Fibroblast of lung (primary cell): ENCODE data around the gene ITCH. TPM values are rescaled to one million over a fixed set of nuclear protein-coding genes. Genes with fewer than 3 reads are reported as not detected.

Experiments used
- DNase-seq, 2 donors: peaks; one replicate each; pipeline versions ENCODE4 v3.0.0 to v3.0.0-alpha.2; 2010; ENCODE audit warnings: low read depth in 2 of 2
- H2AFZ ChIP-seq: 2 replicates; pipeline ENCODE4 v1.5.1; 2012; ENCODE audit warnings: low read length, control low read depth, inconsistent platforms
- H3K27ac ChIP-seq: 2 replicates; pipeline ENCODE4 v1.5.1; 2011; ENCODE audit warnings: low read length, control low read depth; ENCODE audit not compliant: insufficient read depth
- H3K27me3 ChIP-seq: 2 replicates; pipeline ENCODE4 v1.5.1; 2011; ENCODE audit warnings: mild to moderate bottlenecking, low read length; ENCODE audit not compliant: control insufficient read depth, insufficient read depth
- H3K36me3 ChIP-seq: 2 replicates; pipeline ENCODE4 v1.5.1; 2011; ENCODE audit warnings: low read length; ENCODE audit not compliant: control insufficient read depth, insufficient read depth
- H3K4me1 ChIP-seq: 2 replicates; pipeline ENCODE4 v1.5.1; 2011; ENCODE audit warnings: low read length; ENCODE audit not compliant: control insufficient read depth, insufficient read depth; ENCODE audit errors: extremely low read depth
- H3K4me2 ChIP-seq: 2 replicates; pipeline ENCODE4 v1.5.1; 2011; ENCODE audit warnings: low read length, control low read depth; ENCODE audit not compliant: insufficient read depth; ENCODE audit errors: extremely low read depth
- H3K4me3 ChIP-seq, 4 experiments: fragments of 200-600 bp in 1 of 4; sonication (generic) in 1 of 4; replicated peaks in 1 of 4; 2 replicates each; pipeline ENCODE4 v1.5.1; 2011 to 2016; ENCODE audit warnings: low read length in 4 of 4, low read depth in 3 of 4, mild to moderate bottlenecking in 3 of 4, control low read depth in 2 of 4, inconsistent platforms in 1 of 4, mixed read lengths in 1 of 4; ENCODE audit not compliant: insufficient read depth in 1 of 4; ENCODE audit errors: control extremely low read depth in 1 of 4
- H3K79me2 ChIP-seq: 2 replicates; pipeline ENCODE4 v1.5.1; 2012; ENCODE audit warnings: mild to moderate bottlenecking, low read length, inconsistent platforms; ENCODE audit not compliant: control insufficient read depth, insufficient read depth
- H3K9ac ChIP-seq: 2 replicates; pipeline ENCODE4 v1.5.1; 2011; ENCODE audit warnings: mild to moderate bottlenecking, low read length, control low read depth; ENCODE audit not compliant: insufficient read depth
- H3K9me3 ChIP-seq: 2 replicates; pipeline ENCODE4 v1.5.1; 2012; ENCODE audit warnings: low read depth, low read length; ENCODE audit not compliant: control insufficient read depth, insufficient read depth
- H4K20me1 ChIP-seq: 2 replicates; pipeline ENCODE4 v1.5.1; 2011; ENCODE audit warnings: low read length; ENCODE audit not compliant: control insufficient read depth, insufficient read depth; ENCODE audit errors: extremely low read depth
- CTCF ChIP-seq, 2 donors: IDR thresholded peaks in 1 of 2; conservative IDR thresholded peaks in 1 of 2; 1 replicate in 1 of 2; 2 replicates in 1 of 2; pipeline ENCODE4 v1.5.1; 2011 to 2012; ENCODE audit warnings: low read length in 2 of 2, control low read depth in 1 of 2, inconsistent platforms in 1 of 2, low read depth in 1 of 2, mild to moderate bottlenecking in 1 of 2
- EZH2 ChIP-seq: IDR thresholded peaks from 2 replicates; pipeline ENCODE4 v1.5.1; 2012; ENCODE audit warnings: low read length, control low read depth, mild to moderate bottlenecking; ENCODE audit errors: missing control alignments
- polyA plus RNA-seq, 2 donors: library from polyadenylated mRNA; depleted of rRNA in 1 of 2; stranded (reverse) in 1 of 2; unstranded in 1 of 2; fragments of >200 nt; gene quantifications; 2 replicates each; pipeline ENCODE4 v1.2.1, GENCODE V29; 2011 to 2012; ENCODE audit warnings: missing spikeins in 1 of 2
- total RNA-seq: library from RNA; depleted of rRNA; stranded (reverse); fragments of >200 nt; gene quantifications from 2 replicates; pipeline ENCODE4 v1.2.1, GENCODE V29; 2014

The ITCH gene
- total and polyA plus RNA-seq, 2 donors (not counting 1 experiment from before 2014, with no cell fraction given) = 25.0 to 77.6 TPM

DNA sequence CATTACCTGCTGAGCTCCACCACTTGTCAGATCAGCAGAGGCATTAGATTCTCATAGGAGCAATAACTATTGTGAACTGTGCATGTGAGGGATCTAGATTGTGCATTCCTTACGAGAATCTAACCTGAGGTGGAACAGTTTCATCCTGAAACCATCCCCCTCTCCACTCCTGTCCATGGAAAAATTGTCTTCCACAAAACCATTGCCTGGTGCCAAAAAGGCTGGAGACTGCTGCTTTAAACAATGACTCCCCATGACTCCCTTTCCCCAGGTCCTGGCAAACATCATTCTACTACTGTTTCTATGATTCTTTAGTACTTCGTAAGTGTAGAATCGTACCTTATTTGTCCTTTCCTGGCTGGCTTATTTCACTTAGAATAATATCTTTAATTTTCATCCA, 143.4 kb downstream of the ITCH start:
- peaks cover 6% of the 10 kb centered on the region for H3K36me3 ChIP-seq
- TF ChIP-seq CTCF (conservative IDR thresholded peaks at IDR 0.05 in 1 of 2, IDR thresholded peaks at IDR 0.05 in 1 of 2; ENCODE audit: low read depth in 1 of 2, low read length in 2 of 2) (no peak), EZH2 (no peak)
- no peak overlapping the region for H3K9ac ChIP-seq
- no peaks in the 10 kb centered on the region for H3K4me1 ChIP-seq
- H3K27me3 ChIP-seq = no peaks in the 10 kb centered on the region
- no peak overlapping the region for H3K27ac ChIP-seq
- H4K20me1 ChIP-seq = no peaks in the 10 kb centered on the region
- no peak overlapping the region for H3K4me2 ChIP-seq
- H3K9me3 ChIP-seq = no peaks in the 10 kb centered on the region
- no peak for DNase-seq
- H3K4me3 ChIP-seq = no peak overlapping the region
- no peaks in the 10 kb centered on the region for H3K79me2 ChIP-seq
- H2AFZ ChIP-seq = no peak overlapping the region

DNA sequence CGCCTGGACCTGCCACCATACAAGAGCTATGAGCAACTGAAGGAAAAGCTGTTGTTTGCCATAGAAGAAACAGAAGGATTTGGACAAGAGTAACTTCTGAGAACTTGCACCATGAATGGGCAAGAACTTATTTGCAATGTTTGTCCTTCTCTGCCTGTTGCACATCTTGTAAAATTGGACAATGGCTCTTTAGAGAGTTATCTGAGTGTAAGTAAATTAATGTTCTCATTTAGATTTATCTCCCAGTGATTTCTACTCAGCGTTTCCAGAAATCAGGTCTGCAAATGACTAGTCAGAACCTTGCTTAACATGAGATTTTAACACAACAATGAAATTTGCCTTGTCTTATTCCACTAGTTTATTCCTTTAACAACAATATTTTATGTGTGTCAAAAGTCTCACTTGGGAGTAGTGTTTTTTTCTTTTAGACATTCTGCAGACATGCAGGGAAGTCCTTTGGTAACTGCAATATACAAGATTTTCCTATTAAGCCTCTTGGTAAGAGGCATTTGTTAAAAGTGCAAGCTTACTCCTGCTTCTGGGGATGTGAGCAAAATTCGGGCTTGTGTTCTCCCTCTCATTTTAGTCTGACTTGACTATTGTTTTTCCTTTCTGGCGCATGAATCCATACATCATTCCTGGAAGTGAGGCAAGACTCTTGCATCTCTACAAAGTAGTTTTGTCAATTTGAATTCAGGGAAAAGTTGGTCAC, 144.8 kb downstream of the ITCH start:
- H2AFZ ChIP-seq = no peak overlapping the region
- no peak for TF ChIP-seq CTCF (conservative IDR thresholded peaks at IDR 0.05 in 1 of 2, IDR thresholded peaks at IDR 0.05 in 1 of 2; ENCODE audit: low read depth in 1 of 2, low read length in 2 of 2)
- TF ChIP-seq EZH2 = no peak
- H3K4me1 ChIP-seq = no peaks in the 10 kb centered on the region
- no peak overlapping the region for H3K9ac ChIP-seq
- H3K27me3 ChIP-seq = no peaks in the 10 kb centered on the region
- H3K79me2 ChIP-seq = no peaks in the 10 kb centered on the region
- H3K36me3 ChIP-seq = peaks cover 6% of the 10 kb centered on the region
- no peak overlapping the region for H3K27ac ChIP-seq
- no peak for DNase-seq
- no peaks in the 10 kb centered on the region for H4K20me1 ChIP-seq
- no peaks in the 10 kb centered on the region for H3K9me3 ChIP-seq
- H3K4me3 ChIP-seq = no peak overlapping the region
- no peak overlapping the region for H3K4me2 ChIP-seq

DNA sequence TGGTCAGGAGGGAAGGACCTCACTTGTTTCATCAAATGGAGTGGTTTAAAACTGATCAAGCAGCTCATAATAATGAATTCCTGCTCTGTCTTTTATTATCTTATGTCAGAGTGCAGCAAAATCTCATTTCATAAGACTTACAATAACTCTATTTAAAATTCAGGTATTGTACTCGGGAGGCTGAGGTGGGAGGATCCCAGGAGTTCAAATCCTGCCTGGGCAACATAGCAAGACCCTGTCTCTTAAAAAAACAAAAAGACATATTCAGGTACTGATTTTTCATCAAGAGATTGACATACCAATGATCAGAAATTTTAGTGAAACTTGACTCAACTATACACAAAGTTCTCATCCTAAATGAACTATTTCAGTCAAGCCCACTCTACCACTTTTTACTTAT, 147.5 kb downstream of the ITCH start:
- Histone ChIP-seq H3K79me2 (no peaks in the 10 kb centered on the region), H3K4me2 (no peak overlapping the region), H3K27ac (no peak overlapping the region), H2AFZ (no peak overlapping the region), H3K36me3 (peaks cover 2% of the 10 kb centered on the region), H3K27me3 (no peaks in the 10 kb centered on the region), H3K9ac (no peak overlapping the region), H3K4me1 (peaks cover 3% of the 10 kb centered on the region), H4K20me1 (no peaks in the 10 kb centered on the region), H3K4me3 (no peak overlapping the region), H3K9me3 (no peaks in the 10 kb centered on the region)
- DNase-seq = no peak
- TF ChIP-seq EZH2 = no peak
- TF ChIP-seq CTCF (conservative IDR thresholded peaks at IDR 0.05 in 1 of 2, IDR thresholded peaks at IDR 0.05 in 1 of 2; ENCODE audit: low read depth in 1 of 2, low read length in 2 of 2) = no peak
